ENCODE data around the gene NSD1.

DNA sequence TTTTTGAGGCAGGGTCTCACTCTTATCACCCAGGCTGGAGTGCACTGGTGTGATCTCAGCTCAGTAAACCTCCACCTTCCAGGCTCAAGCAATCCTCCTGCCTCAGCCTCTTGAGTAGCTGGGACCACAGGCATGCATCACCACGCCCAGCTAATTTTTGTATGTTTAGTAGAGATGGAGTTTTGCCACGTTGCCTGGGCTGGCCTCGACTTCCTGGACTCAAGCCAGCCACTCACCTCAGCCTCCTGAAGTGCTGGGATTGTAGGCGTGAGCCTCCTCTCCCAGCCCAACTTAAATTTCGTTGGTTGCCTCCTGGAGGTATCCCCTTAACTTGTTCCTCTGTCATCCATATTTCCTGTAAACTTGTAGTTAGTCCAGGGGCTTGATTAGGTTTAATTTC lies 122.7 kb downstream of the NSD1 start:
- TF ChIP-seq POLR2A (IDR thresholded peaks at IDR 0.05) (no peak), CTCF (IDR thresholded peaks at IDR 0.05) (no peak)
